CD4-positive, alpha-beta T cell treated with Interleukin-6 for 4 hours (primary cell): ENCODE results near the gene SEMA5B.

Experiments used
- DNase-seq: peaks from one replicate; pipeline ENCODE4 v3.0.0-alpha.2; 2020; ENCODE audit warnings: mixed read lengths

SEMA5B gene

GRCh38 chr3:122993124-122993978, 34.2 kb downstream of the SEMA5B start:
- DNase-seq: no peak

GRCh38 chr3:122992676-122993075, 34.9 kb downstream of the SEMA5B start:
- DNase-seq: no peak

GRCh38 chr3:122992133-122992532, 35.4 kb downstream of the SEMA5B start:
- DNase-seq: no peak

- DNase-seq: no peak
Measured at GRCh38 chr3:122991236-122991985, 36.2 kb downstream of the SEMA5B start.

- no peak for DNase-seq
Measured at GRCh38 chr3:122989856-122990575, 37.5 kb downstream of the SEMA5B start.

GRCh38 chr3:122988508-122988907, 39.1 kb downstream of the SEMA5B start:
- DNase-seq: no peak

GRCh38 chr3:122987736-122988319, 39.7 kb downstream of the SEMA5B start:
- DNase-seq: no peak

GRCh38 chr3:122987231-122987630, 40.3 kb downstream of the SEMA5B start:
- no peak for DNase-seq

- no peak for DNase-seq
Measured at GRCh38 chr3:122986693-122987179, 40.8 kb downstream of the SEMA5B start.

GRCh38 chr3:122985539-122985938, 42.0 kb downstream of the SEMA5B start:
- no peak for DNase-seq

- DNase-seq: no peak
Measured at GRCh38 chr3:122984650-122985049, 42.9 kb downstream of the SEMA5B start.

- DNase-seq: no peak
Measured at GRCh38 chr3:122984007-122984406, 43.6 kb downstream of the SEMA5B start.

GRCh38 chr3:122982216-122983185, 45.1 kb downstream of the SEMA5B start:
- no peak for DNase-seq

- no peak for DNase-seq
Measured at GRCh38 chr3:122979211-122979610, 48.4 kb downstream of the SEMA5B start.

GRCh38 chr3:122978569-122978968, 49.0 kb downstream of the SEMA5B start:
- no peak for DNase-seq

GRCh38 chr3:122977746-122978466, 49.7 kb downstream of the SEMA5B start:
- no peak for DNase-seq

- no peak for DNase-seq
Measured at GRCh38 chr3:122975924-122976293, 51.7 kb downstream of the SEMA5B start.

- DNase-seq: peak; percentile 18
Measured at GRCh38 chr3:122975163-122975923, 52.2 kb downstream of the SEMA5B start.

GRCh38 chr3:122974764-122975162, 52.8 kb downstream of the SEMA5B start:
- no peak for DNase-seq
